Neural progenitor cell (in vitro differentiated cells): Measurements from ENCODE around the gene GAB2. TPM values are rescaled to one million over a fixed set of nuclear protein-coding genes. Genes with fewer than 3 reads are reported as not detected.

Experiments used
- DNase-seq: peaks from one replicate; pipeline ENCODE4 v3.0.0-alpha.2; 2016; ENCODE audit warnings: low spot score
- H2AFZ ChIP-seq: fragments of 200-600 bp; sonication (generic); replicated peaks from 2 replicates; pipeline ENCODE4 v1.6.1; 2016; ENCODE audit warnings: antibody characterized with exemption
- H3F3A ChIP-seq: fragments of 200-600 bp; sonication (generic); 2 replicates; pipeline ENCODE4 v1.6.1; 2016; ENCODE audit warnings: antibody characterized with exemption, low read depth
- H3K27ac ChIP-seq: fragments of 200-600 bp; sonication (generic); 2 replicates; pipeline ENCODE4 v1.5.1; 2016; ENCODE audit warnings: mild to moderate bottlenecking
- H3K27me3 ChIP-seq: fragments of 200-600 bp; sonication (generic); 2 replicates; pipeline ENCODE4 v1.6.1; 2016; ENCODE audit warnings: mild to moderate bottlenecking, moderate library complexity
- H3K36me3 ChIP-seq: fragments of 200-600 bp; sonication (generic); 2 replicates; pipeline ENCODE4 v1.5.1; 2016
- H3K4me1 ChIP-seq: fragments of 200-600 bp; sonication (generic); 2 replicates; pipeline ENCODE4 v1.6.1; 2016; ENCODE audit warnings: mixed run types
- H3K4me2 ChIP-seq: fragments of 200-600 bp; sonication (generic); 2 replicates; pipeline ENCODE4 v1.6.1; 2016
- H3K4me3 ChIP-seq: fragments of 200-600 bp; sonication (generic); 2 replicates; pipeline ENCODE4 v1.5.1; 2016
- H3K79me2 ChIP-seq: fragments of 200-600 bp; sonication (generic); 2 replicates; pipeline ENCODE4 v1.6.1; 2016; ENCODE audit warnings: low read depth
- H3K9ac ChIP-seq: fragments of 200-600 bp; sonication (generic); 2 replicates; pipeline ENCODE4 v1.6.1; 2016
- H3K9me3 ChIP-seq: fragments of 200-600 bp; sonication (generic); 2 replicates; pipeline ENCODE4 v1.5.1; 2016; ENCODE audit warnings: low read depth
- H4K20me1 ChIP-seq: fragments of 200-600 bp; sonication (generic); 2 replicates; pipeline ENCODE4 v1.6.1; 2016; ENCODE audit warnings: low read depth
- H3K27ac Mint-ChIP-seq: 3 replicates; pipeline ENCODE4 v1.8.0; 2021; ENCODE audit warnings: mixed read lengths
- H3K27me3 Mint-ChIP-seq: 2 replicates; pipeline ENCODE4 v1.8.0; 2022; ENCODE audit warnings: low read depth, mild to moderate bottlenecking, inconsistent platforms, moderate library complexity, mixed read lengths; ENCODE audit not compliant: insufficient read depth
- H3K36me3 Mint-ChIP-seq: 3 replicates; pipeline ENCODE4 v1.8.0; 2021; ENCODE audit warnings: mixed read lengths
- H3K4me1 Mint-ChIP-seq: 3 replicates; pipeline ENCODE4 v1.8.0; 2021; ENCODE audit warnings: mixed read lengths
- H3K4me3 Mint-ChIP-seq: 3 replicates; pipeline ENCODE4 v1.8.0; 2021; ENCODE audit warnings: mild to moderate bottlenecking, moderate library complexity, mixed read lengths
- H3K9me3 Mint-ChIP-seq: 3 replicates; pipeline ENCODE4 v1.8.0; 2020; ENCODE audit warnings: mixed read lengths
- EZH2 ChIP-seq: fragments of 200-600 bp; sonication (generic); IDR thresholded peaks from 2 replicates; pipeline ENCODE4 v1.6.1; 2017; ENCODE audit warnings: antibody characterized with exemption, mild to moderate bottlenecking, moderate library complexity
- EZH2phosphoT487 ChIP-seq: fragments of 200-600 bp; sonication (generic); IDR thresholded peaks from 2 replicates; pipeline ENCODE4 v1.6.1; 2017; ENCODE audit warnings: antibody characterized with exemption
- total RNA-seq: library from RNA; depleted of rRNA; stranded (reverse); fragments of >200 nt; gene quantifications from 2 replicates; pipeline ENCODE4 v1.2.3, GENCODE V29; 2015; ENCODE audit warnings: low replicate concordance
- TF ChIP-seq, protein P1 (sequence below): fragments of 200-600 bp; sonication (generic); IDR thresholded peaks from 2 replicates; pipeline ENCODE4 v1.5.1; 2017; ENCODE audit warnings: antibody characterized with exemption, mild to moderate bottlenecking

GAB2 gene
- total RNA-seq, 1 donor from 2014 or later: 11.1 TPM

DNA sequence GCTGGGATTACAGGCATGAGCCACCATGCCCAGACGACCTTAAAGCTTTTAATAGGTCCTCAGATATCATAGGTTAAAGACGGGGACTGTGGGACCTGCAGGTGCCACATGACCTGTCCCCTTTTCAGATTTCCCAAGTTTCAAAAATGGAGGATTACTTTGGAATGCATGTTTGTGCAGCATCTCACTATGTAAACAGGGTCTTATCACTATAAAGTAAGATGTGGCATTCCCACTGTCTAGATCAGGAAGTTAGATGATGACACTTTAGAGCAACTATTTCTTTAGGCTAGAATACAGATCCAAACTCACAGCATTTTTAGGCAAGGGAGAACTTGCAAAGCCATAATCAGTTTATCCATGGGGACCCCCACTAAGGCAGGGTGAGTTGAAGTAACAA is 136.1 kb downstream of the GAB2 start:
- Histone ChIP-seq H2AFZ (no peak overlapping the region), H3K4me3 (no peak overlapping the region), H3K4me1 (no peaks in the 10 kb centered on the region), H3K9ac (no peak overlapping the region), H3K79me2 (no peaks in the 10 kb centered on the region), H3K4me2 (no peak overlapping the region), H3K27ac (no peak overlapping the region), H4K20me1 (no peaks in the 10 kb centered on the region), H3K9me3 (no peaks in the 10 kb centered on the region), H3K36me3 (no peaks in the 10 kb centered on the region), H3F3A (no peaks in the 10 kb centered on the region), H3K27me3 (no peaks in the 10 kb centered on the region)
- Mint-ChIP-seq H3K36me3 (peaks cover 7% of the 10 kb centered on the region), H3K27me3 (peaks cover 5% of the 10 kb centered on the region), H3K4me1 (peaks cover 4% of the 10 kb centered on the region), H3K4me3 (no peak overlapping the region), H3K9me3 (no peaks in the 10 kb centered on the region), H3K27ac (no peak overlapping the region)
- no peak for TF ChIP-seq EZH2phosphoT487
- TF ChIP-seq, protein P1, sequence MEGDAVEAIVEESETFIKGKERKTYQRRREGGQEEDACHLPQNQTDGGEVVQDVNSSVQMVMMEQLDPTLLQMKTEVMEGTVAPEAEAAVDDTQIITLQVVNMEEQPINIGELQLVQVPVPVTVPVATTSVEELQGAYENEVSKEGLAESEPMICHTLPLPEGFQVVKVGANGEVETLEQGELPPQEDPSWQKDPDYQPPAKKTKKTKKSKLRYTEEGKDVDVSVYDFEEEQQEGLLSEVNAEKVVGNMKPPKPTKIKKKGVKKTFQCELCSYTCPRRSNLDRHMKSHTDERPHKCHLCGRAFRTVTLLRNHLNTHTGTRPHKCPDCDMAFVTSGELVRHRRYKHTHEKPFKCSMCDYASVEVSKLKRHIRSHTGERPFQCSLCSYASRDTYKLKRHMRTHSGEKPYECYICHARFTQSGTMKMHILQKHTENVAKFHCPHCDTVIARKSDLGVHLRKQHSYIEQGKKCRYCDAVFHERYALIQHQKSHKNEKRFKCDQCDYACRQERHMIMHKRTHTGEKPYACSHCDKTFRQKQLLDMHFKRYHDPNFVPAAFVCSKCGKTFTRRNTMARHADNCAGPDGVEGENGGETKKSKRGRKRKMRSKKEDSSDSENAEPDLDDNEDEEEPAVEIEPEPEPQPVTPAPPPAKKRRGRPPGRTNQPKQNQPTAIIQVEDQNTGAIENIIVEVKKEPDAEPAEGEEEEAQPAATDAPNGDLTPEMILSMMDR: no peak
- TF ChIP-seq EZH2: no peak
- no peak for DNase-seq

DNA sequence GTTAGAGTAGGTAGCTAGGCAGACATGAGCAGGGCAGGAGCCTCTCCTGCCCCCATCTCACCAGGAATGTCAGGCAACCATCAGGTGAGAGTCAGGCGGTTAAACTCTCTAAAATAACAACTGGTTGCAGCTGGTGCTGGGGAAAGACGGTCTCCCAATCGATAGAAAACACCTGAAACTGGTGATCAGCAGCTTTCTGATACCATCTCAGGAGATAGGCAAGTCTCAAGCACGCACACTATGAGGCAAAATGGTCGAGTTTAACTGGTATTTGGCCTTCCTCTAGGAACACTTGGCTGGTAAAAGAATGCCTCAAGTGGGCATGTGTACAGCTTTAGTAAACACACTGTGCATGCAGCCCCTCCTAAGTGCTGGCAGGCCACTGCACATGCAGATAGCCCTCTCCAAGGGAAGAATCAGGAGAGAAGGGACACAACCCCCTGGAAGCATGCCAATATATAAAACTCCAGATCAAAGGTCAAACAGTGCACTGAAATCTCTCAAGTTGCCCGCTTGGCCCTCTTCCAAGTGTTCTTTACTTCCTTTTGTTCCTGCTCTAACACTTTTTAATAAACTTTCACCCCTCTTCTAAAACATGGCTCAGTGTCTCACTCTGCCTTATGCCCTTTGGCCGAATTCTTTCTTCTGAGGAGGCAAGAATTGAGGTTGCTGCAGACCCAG is 140.2 kb downstream of the GAB2 start:
- Mint-ChIP-seq H3K4me1 (peaks cover 4% of the 10 kb centered on the region), H3K36me3 (peaks cover 19% of the 10 kb centered on the region), H3K4me3 (no peak overlapping the region), H3K9me3 (peaks cover 15% of the 10 kb centered on the region), H3K27ac (peak overlapping the region; percentile 34), H3K27me3 (peaks cover 5% of the 10 kb centered on the region)
- Histone ChIP-seq H3K27ac (no peak overlapping the region), H4K20me1 (no peaks in the 10 kb centered on the region), H3K9ac (no peak overlapping the region), H2AFZ (no peak overlapping the region), H3K36me3 (no peaks in the 10 kb centered on the region), H3K4me2 (no peak overlapping the region), H3K9me3 (peaks cover 12% of the 10 kb centered on the region), H3K4me1 (no peaks in the 10 kb centered on the region), H3K4me3 (no peak overlapping the region), H3K79me2 (no peaks in the 10 kb centered on the region), H3F3A (no peaks in the 10 kb centered on the region), H3K27me3 (no peaks in the 10 kb centered on the region)
- TF ChIP-seq, protein P1: no peak
- TF ChIP-seq EZH2 (no peak), EZH2phosphoT487 (no peak)
- no peak for DNase-seq

DNA sequence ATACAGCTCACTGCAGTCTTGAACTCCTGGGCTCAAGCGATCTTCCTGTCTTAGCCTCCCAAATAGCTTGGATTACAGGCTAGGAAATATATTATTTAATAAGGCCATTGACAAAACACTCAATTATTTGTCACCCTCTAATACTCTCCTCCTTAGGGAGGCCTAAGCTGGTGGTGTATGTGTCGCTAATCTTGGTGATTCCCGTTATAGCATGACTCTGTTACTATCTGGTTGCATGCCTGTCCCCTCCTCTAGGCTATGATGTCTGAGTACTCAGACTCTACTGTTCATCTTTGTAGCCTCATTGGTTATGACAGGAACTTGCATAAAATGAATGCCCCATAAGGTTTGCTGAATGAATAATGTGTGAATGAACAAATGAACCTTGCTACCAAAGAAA is 141.3 kb downstream of the GAB2 start:
- Histone ChIP-seq H3K79me2 (no peaks in the 10 kb centered on the region), H3K36me3 (no peaks in the 10 kb centered on the region), H4K20me1 (no peaks in the 10 kb centered on the region), H3K27me3 (no peaks in the 10 kb centered on the region), H3K4me3 (no peak overlapping the region), H3K9me3 (peaks cover 13% of the 10 kb centered on the region), H3K4me1 (no peaks in the 10 kb centered on the region), H3K4me2 (no peak overlapping the region), H2AFZ (no peak overlapping the region), H3K27ac (no peak overlapping the region), H3K9ac (no peak overlapping the region), H3F3A (no peaks in the 10 kb centered on the region)
- TF ChIP-seq EZH2 (no peak), EZH2phosphoT487 (no peak)
- TF ChIP-seq, protein P1: no peak
- Mint-ChIP-seq H3K27ac (no peak overlapping the region), H3K9me3 (peaks cover 22% of the 10 kb centered on the region), H3K27me3 (peaks cover 7% of the 10 kb centered on the region), H3K36me3 (peaks cover 27% of the 10 kb centered on the region), H3K4me3 (no peak overlapping the region), H3K4me1 (peaks cover 4% of the 10 kb centered on the region)
- no peak for DNase-seq
